HG03571 (cell line): ENCODE measurements around the gene FBXO8.
A peak's percentile ranks its signal among the peaks of the same experiment; 100 is the strongest.
"Not testable (repeated sequence)": the region's sequence is repeated elsewhere in the genome, so short reads cannot be mapped to it uniquely, and the experiment has no call there.

ENCODE experiments used
- ATAC-seq: cut with Tn5 transposase; IDR thresholded peaks from one replicate; pipeline ENCODE4 v1.9.1; 2021; ENCODE audit not compliant: unreplicated experiment

Gene FBXO8

GRCh38 chr4:174283507-174284471 lies at the start of gene FBXO8, which contains the start of gene CEP44:
FBXO8 (minus strand) TSS chr4:174283667; CDS start chr4:174263092, 20,575 bp downstream.
CEP44 (plus strand) TSS chr4:174283911; CDS start chr4:174299122, 15,211 bp downstream.
- ATAC-seq: peak; percentile 62

DNA sequence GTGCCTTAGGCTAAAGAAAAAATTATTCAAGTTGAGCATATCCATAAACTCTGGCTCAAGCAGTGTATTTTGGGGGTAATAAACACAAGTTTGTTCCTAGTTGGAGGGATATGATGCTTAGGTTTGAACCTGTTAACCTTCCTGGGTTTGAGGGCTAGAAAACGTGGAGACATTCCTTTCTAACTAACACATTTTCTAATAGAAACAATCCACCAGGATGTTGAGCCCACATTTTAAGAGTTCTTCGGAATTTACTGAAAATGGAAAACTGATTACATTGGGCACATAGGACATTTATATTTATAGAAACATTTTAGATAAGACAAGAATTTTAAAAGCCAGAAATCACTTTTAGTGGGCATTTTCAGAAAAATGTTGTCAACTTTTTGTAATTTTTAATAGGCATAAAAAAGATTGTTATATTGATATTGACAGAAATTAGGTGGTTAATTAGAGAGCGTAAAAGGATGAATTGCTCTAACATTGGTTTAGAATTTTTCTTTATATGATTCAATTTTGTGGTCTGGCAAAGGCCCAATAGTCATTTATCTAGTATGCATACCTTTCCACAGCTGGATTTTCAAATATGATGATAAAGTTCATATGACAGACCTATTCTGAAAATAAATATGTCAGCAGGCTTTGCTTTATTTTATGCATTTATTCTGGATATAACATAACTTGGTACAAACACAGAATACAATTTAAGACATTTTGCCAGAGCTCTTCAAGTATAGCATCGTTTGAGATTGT lies 49.5 kb upstream of the FBXO8 start:
- no peak for ATAC-seq

GRCh38 chr4:174324725-174325124 lies 41.3 kb upstream of the FBXO8 start:
- no peak for ATAC-seq

DNA sequence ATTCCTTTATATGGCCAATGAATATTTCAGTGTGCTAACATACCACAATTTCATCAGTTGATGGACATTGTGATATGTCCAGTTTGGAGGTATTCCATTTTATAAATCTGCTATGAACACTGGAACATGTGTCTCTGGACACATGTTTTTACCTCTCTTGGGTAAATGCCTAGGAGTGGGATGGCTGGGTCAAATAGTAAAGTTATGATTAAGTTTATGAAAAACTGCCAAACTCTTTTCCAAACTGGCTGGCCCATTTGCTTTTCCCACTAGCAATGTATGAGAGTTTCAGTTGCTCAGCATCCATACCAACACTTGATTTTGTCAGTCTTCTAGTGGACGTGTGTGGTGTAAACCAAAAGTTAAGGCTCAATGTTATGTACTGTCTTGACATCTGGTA lies 40.8 kb upstream of the FBXO8 start:
- ATAC-seq: no peak

DNA sequence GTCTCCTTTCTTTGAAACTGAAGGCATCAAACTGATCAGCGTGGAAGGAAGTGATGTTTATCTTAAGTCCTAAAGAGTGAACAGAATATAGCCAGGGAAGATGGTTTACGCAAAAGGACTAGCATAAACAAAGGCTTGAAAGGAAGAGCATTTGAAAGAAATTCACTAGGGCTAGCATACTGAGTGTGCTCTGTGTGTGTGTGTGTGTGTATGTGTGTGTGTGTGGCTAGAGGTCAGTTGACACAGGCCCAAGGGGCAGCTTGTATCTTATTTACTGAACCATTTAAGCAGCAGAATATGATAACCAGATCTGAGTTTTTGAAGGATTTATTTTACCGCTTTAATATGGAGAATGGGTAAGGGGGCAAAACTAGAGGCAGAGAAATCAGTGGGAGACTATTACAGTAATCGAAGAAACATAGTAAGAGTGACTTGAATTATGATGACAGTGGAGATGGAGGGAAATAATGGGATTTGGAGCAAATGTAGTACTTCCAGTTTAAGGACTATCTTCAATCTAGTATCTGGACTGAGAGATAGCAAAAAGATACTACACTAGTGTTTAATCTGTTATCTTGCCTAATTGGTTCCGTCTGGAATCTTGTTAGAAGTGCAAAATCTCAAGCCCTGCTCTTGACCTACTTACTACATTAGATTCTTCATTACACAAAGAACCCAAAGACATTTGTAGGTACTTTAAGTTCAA lies 37.2 kb upstream of the FBXO8 start:
- no peak for ATAC-seq

DNA sequence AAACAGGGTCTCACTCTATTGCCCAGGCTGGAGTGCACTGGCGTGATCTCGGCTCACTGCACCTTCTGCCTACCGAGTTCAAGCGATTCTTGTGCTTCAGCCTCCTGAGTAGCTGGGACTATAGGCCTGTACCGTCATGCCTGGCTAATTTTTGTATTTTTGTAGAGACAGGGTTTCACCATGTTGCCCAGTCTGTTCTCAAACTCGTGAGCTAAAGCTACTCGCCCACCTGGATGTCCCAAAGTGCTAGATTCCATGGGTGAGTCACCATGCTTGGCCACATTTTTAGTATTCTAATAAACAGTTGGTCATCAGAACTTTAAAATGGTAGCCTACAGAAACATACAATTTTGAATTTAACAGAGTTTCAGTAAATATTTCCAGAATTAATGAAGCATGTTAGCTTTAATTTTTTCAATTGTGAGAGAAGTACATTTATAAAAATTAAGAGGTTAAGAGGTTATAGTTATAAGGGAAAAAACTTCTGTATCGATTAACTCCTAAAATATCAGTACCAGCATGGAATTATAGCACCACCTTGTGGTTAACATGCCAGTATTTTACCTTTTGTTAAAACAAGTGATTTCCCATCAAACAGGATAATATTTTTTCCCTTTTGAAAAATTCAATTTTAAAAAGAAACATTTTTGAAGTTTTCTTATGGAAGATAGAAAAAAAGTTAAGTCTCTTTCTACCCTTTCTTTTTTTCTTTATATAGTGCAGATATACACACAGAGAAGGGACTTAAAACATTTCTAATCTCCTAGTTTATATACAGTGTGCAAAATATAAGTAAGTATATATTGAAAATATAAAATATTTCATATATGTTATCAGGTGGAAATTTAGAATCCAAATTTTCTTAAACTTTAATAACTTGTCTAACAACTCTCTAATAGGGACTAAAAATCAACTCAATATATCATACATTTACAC lies 35.6 kb upstream of the FBXO8 start:
- ATAC-seq: no peak

DNA sequence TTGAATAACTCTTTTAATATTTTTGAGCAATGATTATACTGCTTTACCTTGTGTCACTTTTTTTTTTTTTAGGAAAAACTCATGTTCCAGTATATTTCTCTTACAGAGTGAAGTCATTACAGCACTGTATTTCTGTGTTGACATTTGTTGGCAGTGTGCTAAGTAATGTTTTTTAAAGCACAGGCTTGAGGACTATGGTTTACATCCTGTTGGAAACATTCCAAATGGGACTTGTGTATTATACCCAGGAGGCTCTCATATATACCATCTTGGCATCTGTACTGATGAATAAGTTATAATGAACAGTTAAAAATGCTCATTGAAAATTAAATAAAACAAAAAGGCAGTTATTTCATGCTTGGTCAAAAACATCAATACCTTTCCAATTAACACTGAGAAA lies 34.1 kb upstream of the FBXO8 start:
- no peak for ATAC-seq

- no peak for ATAC-seq
Observed at GRCh38 chr4:174316954-174317353, 33.5 kb upstream of the FBXO8 start.

DNA sequence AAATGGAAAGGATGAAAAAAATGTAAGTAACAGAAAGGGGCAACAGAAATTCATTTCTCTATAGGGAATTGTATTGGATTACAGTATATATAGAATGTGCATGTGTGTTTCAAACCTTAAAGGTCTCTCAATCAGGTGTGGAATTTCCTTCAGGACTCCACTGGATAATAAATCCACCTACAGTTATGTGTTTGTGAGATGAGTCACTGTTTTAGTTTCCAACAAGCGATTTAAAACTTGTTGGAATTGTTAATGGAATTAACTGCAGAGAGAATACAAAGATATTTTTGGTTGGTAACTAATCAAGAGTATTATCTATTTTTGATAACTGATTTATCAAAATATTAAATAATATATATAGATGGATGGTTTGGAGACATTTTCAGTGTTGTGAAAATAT lies 33.1 kb upstream of the FBXO8 start:
- ATAC-seq: no peak

GRCh38 chr4:174314770-174315169 lies 31.3 kb upstream of the FBXO8 start:
- ATAC-seq: no peak

DNA sequence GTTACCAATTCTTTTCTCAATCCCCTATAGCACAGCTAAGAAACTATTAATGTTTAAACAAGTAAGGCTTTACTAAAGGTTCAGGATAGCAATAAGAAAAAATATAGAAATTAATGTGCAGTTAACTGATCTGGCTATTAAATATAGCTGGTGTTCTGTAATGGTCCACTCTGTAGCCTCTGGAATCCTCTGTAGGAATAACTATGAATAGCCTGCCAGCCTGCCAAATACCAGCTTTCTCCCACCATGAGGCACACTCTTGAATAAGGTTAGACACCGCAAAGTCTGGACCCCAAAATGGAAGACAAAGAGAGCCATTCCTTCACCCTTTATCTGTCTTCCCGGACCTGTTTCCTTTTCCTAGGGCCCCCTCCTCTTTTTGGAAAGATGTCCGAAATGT lies 30.8 kb upstream of the FBXO8 start:
- no peak for ATAC-seq

DNA sequence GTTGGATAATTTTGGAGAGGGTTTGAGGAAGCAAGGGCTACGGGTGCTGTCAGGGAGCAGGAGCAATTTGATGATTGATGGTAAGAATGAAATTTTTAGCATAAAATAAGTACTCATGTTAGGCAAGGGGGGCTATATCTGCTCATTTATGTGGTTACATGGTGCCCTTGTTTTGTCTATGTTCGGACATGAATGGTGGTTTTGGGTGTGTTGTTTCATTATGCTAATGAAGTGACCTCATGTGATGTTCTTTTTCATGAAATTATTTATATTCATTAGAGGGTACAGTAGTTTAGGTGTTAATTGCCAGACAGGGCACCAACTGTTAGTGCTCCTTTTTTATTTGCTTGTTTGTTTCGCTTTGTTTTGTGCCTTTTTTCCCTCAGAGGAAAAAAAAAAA lies 29.5 kb upstream of the FBXO8 start:
- no peak for ATAC-seq

DNA sequence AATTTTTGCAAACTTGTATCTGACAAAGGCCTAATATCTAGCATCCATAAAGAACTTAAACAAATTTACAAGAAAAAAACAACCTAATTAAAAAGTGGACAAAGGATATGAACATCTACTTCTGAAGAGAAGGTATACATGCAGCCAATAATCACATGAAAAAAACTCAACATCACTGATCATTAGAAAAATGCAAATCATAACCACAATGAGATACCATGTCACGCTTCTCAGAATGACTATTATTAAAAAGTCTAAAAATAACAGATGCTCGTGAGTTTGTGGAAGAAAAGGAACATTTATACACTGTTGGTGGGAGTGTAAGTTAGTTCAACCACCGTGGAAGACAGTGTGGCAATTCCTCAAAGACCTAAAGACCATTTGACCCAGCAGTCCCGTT lies 24.2 kb upstream of the FBXO8 start:
- no peak for ATAC-seq

DNA sequence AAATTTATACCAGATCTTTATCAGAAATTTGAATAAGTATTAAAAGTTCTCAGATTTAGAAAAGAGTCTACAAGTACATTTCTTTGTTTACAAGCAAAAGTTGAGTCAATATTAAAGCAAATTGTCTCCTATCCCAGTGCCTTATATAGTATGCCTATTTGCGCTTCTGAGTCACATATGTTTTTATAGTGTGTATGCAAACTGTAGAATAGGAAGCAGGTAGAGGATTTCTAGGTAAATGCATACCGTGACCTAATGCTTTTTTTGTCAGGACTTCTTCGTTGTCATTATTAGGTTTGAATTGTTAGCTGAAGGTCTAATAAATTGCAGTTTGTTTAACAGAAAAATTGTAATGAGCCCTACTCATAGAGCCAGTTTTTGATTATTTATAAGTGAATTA lies 22.5 kb upstream of the FBXO8 start:
- no peak for ATAC-seq

GRCh38 chr4:174304664-174305063 lies 21.2 kb upstream of the FBXO8 start:
- no peak for ATAC-seq

- no peak for ATAC-seq
Observed at GRCh38 chr4:174303687-174304086, 20.2 kb upstream of the FBXO8 start.

DNA sequence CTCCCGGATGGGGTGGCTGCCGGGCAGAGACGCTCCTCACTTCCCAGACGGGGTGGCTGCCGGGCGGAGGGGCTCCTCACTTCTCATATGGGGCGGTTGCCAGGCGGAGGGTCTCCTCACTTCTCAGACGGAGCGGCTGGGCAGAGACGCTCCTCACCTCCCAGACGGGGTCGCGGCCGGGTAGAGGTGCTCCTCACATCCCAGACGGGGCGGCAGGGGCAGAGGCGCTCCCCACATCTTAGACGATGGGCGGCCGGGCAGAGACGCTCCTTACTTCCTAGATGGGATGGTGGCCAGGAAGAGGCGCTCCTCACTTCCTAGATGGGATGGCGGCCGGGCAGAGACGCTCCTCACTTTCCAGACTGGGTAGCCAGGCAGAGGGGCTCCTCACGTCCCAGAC lies 11.7 kb upstream of the FBXO8 start:
- not testable (repeated sequence) for ATAC-seq

DNA sequence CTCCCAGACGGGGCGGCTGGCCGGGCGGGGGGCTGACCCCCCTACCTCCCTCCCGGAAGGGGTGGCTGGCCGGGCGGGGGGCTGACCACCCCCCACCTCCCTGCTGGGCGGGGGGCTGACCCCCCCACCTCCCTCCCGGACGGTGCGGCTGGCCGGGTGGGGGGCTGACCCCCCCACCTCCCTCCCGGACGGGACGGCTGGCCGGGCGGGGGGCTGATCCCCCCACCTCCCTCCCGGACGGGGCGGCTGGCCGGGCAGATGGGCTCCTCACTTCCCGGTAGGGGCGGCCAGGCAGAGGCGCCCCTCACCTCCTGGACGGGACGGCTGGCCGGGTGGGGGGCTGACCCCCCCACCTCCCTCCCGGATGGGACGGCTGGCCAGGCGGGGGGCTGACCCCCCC lies 11.2 kb upstream of the FBXO8 start:
- not testable (repeated sequence) for ATAC-seq

GRCh38 chr4:174292473-174292872 lies 9.0 kb upstream of the FBXO8 start:
- no peak for ATAC-seq

DNA sequence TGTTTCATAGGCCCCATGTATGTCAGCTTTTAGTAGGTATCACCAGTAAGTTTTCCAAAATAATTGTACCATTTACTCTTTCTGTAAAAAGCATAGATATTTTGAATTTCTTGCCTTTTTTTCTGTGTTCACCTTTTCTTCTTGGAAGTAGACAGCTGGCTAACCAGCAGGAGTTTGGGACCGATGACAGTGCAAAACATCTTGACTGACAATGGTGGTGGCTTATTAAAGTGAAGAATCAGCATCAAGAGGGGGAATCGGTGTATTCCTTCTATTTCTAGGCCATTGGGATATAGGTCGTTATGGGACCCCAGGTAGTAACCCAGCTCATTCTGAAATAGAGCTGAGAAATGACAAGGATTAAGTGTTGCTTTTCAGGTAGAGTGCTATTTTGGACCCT lies 3.4 kb upstream of the FBXO8 start:
- no peak for ATAC-seq
